GM18498 (cell line): ENCODE results near the gene EFNA3.

ENCODE experiments used
- ATAC-seq: cut with Tn5 transposase; IDR thresholded peaks from one replicate; pipeline ENCODE4 v1.9.1; 2021; ENCODE audit warnings: mild to moderate bottlenecking, moderate library complexity; ENCODE audit not compliant: unreplicated experiment

Gene EFNA3, protein sequence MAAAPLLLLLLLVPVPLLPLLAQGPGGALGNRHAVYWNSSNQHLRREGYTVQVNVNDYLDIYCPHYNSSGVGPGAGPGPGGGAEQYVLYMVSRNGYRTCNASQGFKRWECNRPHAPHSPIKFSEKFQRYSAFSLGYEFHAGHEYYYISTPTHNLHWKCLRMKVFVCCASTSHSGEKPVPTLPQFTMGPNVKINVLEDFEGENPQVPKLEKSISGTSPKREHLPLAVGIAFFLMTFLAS

DNA sequence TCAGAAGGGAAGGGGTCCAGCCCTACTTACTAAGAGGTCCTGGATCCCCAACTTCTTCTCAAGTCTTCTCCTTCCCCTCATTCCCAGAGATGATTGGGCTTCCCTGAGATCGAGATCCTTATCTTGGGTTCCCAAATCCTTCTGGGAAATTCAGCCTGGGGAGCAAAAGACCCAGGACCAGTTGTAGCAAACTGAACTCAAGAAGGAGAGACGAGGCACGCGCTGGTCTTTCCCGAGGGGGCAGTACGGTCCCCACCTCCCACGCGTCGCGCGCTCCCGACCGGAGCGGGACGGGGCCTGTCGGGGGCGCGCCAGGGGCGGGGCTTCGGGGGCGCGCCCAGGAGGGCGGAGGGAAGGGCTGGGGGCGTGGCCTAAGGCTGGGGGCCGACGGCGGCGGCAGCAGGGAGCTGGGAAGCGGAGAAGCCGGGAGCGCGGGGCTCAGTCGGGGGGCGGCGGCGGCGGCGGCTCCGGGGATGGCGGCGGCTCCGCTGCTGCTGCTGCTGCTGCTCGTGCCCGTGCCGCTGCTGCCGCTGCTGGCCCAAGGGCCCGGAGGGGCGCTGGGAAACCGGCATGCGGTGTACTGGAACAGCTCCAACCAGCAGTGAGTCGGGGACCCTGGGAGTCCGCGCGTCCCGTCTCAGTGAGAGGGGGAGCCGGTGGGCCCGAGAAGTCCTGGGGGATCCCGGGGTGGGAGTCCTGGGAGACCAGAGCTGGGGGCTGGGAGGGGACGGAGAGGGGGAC, at the start of gene EFNA3:
TSS of gene EFNA3 (plus strand) at position 369 of the 741 bp plus-strand sequence. CDS start at position 474, 105 bp downstream.
- no peak for ATAC-seq

DNA sequence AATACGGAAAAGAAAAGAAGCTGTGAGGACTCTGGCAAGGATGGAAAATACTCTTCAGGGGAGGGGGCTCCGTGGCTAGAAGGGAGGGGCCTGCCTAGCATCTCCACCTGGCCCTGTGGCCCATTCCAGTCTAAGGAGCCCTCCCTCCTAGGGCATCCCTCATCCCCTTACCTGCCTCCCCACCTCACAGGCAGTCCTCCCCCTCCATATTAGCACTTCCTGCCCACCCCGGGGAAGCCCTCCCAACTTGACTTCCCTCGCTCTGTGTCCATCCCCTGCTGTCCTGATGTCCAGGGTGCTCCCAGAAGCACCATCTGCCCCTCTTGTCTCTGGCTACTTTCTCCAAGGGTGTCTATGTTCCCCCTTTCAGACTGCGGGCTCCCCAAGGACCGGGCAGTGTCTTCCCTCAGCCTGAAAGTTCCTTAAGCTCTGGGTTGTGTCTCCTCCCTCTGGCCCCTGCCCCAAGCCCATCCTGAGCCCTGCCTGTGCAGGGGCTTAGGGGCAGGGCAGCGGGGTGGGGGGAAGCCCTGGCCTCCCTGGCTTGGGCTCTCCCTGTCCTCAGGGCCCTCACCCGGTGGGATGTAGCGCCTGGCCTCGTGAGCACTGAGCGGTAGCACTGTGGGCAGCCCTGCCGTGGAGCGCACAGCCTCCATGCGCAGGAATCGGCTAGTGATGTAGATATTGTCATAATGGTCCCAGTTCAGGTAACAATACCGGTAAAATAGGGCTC, 49.0 kb upstream of the EFNA3 start:
- ATAC-seq = no peak

DNA sequence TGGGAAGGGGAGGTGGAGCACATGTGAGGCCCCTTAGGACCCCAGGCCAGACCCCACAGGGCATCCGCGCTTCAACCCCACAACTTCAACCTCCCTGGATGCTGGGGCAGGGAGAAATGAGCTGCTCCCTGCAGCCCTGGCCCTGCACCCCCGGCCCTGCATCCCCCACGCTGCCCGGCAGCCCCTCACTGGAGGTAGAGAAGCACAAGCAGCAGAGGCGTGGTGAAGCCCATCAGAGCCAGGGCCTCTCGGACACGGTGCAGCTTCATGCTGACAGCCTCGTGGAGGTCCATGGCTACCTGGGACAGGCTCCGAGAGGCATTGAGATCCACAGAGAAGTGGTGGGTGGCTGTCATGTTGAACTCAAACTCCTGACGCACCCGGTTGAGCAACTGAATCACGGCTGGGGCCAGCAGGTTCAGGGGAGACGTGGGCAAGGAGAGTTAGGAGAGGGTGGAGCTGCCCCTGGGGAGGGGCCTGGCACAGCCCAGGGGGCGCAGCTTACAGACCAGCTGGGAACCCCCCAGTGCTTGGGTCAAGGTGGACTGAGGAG, 48.3 kb upstream of the EFNA3 start:
- no peak for ATAC-seq

DNA sequence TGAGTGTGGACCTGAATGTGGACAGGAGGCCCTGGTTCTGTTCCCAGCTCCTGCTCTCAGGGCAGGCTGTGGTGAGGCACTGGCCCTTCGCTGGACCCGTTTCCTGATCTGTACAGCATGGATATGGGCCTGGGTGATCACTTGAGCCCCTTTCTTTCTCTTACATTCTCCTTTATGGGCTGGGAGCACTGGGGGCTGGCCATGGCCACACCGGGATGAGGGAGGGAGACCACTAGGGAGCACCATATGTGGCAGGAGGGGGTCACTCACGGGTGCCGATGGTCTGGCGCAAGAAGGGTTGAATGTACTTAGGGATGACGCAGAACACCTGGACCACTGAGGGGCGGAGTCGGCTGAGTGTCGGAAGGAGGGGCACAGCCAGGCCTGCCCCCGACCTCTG, 47.7 kb upstream of the EFNA3 start:
- ATAC-seq = no peak

DNA sequence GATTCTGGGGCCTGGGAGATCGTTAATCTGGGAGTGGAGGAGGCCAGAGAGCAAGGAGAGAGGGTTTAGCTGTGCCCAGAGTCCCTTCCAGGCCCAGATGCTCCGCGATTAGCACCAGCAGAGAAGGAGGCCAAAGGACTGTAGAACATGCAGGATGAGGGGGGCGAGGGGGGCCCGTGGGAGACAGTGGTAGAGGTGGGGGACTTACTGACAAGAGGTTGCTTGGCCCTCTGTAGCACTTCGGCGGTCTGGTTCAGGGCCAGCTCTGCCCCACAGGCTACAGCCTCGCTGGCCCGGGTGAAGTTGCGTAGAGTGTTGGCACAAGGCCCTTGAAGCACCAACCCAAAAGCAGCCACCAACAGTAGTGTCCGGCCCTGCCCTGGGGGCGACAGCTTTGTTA, 45.8 kb upstream of the EFNA3 start:
- ATAC-seq = no peak

DNA sequence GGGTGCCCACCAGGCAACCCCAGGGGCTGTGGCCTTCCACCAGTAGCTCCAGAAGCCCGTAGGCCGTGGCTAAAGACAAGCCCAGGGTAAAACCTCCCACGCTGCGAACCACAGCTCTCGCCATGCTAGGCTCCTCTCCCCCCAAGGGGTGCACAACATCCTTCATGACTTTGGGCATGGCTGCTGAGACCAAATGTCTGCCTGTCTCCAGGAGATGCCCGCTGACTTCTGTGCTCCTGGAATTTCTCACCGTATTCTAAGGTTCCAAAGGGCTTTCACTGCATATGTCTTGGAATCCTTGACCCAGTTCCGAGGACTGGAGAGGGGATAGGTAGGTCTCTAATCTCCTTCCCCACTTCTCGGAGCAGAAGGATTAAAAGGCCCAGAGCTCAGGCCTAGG, 45.1 kb upstream of the EFNA3 start, which contains the start of the genes DCST1 and DCST2:
TSS of gene DCST1 (plus strand) at position 301 of the 400 bp plus-strand sequence. CDS start 213 bp downstream, outside the sequence.
TSS of gene DCST2 (minus strand) at position 258 of the 400 bp plus-strand sequence. CDS start at position 178, 80 bp downstream.
- no peak for ATAC-seq

DNA sequence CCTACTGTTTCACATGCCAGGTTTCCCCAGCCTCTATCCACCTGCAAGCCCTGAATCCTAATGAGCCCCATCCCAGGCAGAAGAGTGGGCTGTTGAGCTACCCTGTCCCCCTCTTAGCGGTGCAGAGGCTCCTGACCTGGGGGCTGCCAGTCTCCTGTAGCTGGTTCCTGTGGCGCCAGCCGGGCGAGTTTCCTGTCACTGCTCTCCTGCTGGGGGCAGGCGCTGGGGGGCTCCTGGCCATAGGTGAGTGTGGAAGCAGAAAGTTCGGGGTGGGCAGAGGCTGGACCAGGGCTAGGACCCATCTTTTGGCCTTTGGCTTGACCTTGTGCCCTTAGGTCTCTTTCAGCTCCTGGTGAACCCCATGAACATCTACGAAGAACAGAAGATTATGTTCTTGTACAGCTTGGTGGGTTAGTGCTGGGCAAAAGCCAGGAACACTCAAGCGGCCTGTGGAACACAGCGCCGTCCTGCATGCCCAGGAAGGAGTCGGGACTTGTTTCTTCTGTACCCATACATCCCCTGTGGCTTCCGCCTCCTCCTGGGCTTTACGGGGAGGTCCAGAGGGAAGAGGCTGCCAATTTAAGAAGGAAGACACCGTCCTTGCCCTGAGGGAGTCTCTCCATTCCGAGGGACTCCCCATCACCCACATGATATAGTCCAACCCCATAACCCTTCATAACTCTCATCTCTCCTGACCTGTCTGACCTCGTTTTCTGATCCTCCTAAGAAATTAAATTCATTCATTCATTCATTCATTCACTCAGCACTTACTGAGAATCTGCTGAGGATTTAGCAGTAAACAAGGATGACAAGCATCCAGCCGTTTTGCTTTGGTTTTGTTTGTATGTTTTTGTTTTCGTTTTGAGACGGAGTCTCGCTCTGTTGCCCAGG, 44.1 kb upstream of the EFNA3 start:
- ATAC-seq = no peak

DNA sequence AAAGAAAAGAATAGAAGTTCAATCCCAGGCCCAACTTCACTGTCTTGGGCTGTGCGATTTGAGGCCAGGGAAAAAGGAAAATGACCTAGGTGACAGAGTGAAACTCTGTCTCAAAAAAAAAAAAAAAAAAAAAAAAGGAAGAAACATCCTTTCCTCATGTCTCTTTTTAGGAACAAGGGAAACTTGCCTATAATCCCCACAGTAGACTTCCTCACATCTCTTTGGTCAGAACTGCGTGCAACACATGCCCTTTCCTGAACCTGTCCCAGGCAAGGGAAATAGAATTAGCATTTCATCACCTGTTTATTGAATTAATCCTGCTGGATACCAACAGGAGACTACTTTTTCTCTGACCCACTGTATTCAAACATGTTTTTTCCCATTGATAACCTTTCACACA, 42.7 kb upstream of the EFNA3 start:
- no peak for ATAC-seq

DNA sequence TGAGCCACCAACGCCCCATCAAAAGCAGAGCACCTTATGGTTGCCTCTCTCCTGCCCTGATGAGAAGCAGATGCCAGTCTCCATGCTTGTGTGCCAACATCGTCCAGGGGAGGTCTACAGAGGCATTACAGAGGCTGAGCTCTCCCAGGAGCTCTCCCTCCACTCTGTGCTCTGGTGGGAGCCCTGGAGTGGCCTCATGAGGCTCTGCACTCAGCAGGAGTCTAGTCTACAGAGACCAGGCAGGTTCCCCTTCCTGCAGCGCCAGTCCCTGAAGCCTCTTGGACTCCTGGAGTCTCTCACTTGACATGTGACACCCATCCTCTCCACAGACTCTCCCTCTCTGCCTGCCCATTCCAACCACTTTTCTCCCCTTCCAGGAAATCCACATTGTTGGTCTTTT, 41.6 kb upstream of the EFNA3 start:
- no peak for ATAC-seq

DNA sequence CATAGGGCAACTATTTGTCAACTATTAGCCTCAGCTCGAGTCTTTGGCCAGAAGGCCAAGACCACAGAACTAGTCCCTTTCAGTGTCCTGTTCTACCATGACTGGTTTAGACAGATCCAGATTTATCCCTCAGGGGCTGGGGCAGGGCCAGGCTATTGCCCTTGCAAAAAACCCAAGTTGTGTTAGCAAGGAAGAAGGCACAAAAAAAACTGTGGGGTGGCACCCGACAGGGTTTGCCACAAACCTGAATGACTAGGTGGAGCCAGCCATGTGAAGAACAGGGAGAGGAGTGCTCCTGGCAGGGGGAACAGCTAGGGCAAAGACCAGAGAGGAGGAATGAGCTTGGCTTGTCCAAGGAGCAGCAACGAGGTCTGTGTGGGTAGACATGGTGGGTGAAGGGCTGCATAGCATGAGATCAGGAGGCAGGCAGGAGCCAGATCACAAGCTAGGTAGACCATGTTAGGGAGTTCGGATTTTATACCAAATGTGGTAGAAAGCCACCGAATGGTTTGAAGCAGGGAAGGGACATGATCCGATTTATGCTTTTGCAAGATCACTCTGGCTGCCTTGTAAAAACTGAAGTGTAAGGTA, 40.7 kb upstream of the EFNA3 start:
- no peak for ATAC-seq

DNA sequence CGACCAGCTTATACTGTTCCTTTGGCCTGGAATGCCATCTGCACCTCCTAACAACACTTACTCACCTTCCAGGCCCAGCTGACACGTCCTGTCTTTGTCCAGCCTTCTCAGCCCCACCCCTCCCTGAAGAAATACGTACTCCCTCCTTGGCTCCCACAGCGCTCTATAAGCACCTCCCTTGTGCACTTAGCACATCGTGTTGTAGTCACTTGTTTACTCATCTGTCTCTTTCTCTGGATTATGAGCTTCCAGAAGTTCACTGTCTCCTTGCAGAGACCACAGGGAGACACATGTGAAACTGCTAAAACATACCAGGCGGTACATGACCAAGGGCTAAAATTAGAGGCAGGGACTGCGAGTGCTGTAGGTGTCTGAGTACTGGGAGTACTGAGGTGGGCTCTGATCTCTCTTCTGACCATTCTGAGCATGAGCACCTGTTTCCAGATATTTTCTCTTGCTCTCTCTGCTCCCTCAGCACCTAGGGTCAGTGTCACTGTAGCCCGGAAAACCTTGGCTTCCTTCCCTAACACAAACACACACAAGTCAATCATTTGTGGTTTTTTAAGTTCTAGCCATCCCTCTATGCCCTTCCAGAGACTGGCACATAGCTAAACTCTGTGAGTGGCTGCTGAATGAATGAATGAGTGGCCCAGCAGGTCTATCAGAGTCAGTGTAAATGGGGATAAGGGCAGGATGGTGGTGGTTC, 39.9 kb upstream of the EFNA3 start:
- no peak for ATAC-seq

DNA sequence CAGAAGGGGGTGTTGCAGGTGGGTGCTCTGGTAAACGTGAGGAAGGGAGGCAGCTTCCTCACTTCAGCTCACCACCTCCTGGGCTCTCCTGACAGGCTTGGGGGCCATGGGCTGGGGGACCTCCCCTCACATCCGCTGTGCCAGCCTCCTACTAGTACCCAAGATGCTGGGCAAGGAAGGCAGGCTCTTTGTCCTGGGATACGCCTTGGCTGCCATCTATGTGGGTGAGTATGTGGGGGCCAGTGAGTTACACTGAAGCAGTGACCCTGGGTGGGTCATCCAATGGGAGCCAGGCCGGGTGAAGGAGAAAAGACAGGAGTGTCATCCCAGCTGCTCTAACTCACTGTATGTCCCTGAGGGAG, 39.3 kb upstream of the EFNA3 start:
- no peak for ATAC-seq

DNA sequence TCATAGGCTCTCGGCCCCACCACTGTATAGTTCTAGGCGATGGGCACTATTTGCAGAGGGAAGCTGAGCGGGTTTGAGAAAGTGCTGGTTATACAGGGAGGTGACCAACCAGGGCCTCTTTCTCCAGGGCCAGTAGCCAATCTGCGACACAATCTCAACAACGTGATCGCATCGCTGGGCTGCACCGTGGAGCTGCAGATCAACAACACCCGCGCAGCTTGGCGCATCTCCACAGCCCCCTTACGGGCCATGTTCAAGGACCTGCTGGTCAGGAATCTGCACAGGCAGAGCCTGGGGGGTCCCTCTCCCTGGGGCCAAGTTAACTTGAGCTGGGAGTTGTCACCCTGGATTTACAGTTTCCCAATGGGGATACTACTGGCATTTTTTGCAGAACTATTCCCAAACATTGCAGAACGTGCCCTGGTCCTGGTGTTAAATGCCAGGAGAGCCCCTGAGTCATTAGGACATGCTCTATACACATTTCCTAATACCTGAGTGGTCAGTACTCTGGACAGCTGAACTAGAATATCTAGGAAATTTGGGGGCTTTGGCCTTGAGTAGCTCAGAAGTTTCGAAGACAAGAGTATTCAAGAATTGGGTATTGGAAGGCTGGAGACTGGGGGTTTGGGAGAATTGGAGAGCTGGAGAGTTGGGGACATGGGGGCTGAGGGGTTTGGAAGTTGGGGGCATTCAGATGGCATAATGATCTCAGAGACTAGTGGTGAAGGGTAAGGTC, 38.1 kb upstream of the EFNA3 start:
- ATAC-seq = no peak

DNA sequence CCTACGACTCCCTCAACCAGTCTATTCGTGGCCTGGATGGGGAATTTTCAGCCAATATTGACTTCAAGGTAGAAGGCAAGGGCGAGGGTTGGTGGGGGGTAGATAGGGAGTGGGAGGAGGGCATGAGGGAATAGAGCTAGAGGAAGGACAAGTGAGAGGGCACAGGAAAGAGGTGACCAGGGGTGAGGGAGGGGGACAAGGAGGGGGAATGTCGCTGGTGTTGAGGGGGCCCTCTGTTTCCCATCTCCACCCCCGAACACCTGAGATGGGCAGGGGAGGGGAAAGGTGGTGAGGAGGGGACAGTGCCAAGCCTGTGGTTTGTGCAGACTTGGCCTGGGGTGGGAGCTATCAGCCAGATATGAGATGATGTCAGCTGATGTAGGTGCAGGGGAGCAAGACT, 35.8 kb upstream of the EFNA3 start:
- ATAC-seq = no peak

DNA sequence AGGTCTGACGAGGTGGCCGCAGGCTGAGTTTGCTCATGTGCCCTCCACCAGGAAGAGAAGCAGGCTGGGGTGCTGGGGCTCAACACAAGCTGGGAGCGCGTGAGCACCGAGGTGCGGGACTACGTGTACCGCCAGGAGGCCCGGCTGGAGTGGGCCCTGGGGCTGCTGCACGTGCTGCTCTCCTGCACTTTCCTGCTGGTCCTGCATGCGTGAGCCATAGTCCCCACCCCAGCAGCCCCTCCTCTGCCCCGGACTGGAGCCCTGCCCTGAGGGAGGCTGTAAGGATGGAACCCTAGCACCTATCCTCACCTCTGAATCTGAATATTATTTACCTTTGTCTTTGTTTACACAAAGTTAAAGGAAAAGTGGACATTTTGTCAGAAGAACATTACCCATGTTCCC, 35.3 kb upstream of the EFNA3 start:
- no peak for ATAC-seq

DNA sequence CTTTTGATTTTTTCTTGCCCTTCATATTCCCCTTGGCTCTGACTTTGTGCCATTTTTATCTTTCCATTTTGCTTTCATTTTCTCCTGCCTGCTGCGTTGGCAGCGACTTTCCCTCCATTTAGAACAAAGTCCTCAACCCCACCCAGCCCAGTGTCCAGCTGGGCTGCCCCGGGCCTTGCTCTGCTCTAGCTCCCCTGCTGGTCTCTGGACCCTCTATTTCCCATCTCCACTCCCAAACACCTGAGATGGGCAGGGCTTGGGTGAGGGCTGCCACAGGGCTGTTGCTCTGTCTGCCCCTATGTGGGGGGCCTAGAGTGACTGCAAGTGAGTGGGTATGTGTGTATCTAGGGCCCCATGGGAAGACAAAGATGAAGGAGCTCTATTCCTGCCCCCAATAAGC, 34.8 kb upstream of the EFNA3 start:
- ATAC-seq = no peak

DNA sequence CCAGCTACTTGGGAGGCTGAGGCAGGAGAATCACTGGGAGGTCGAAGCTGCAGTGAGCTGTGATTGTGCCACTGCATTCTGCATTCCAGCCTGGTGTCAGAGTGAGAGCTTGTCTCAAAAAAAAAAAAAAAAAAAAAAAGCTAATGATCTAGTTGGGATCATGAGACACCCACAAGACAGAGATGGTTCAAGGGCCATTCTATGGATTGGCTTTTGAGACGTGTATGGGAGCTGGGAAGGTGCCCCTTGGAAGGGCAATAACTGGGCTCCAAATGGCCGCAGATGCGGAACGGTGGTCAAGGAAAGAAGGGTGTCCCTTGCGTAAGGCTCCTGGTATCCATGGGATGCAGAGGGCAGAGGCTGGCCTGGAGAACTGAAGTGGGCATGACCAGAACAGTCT, 34.3 kb upstream of the EFNA3 start:
- ATAC-seq = no peak

DNA sequence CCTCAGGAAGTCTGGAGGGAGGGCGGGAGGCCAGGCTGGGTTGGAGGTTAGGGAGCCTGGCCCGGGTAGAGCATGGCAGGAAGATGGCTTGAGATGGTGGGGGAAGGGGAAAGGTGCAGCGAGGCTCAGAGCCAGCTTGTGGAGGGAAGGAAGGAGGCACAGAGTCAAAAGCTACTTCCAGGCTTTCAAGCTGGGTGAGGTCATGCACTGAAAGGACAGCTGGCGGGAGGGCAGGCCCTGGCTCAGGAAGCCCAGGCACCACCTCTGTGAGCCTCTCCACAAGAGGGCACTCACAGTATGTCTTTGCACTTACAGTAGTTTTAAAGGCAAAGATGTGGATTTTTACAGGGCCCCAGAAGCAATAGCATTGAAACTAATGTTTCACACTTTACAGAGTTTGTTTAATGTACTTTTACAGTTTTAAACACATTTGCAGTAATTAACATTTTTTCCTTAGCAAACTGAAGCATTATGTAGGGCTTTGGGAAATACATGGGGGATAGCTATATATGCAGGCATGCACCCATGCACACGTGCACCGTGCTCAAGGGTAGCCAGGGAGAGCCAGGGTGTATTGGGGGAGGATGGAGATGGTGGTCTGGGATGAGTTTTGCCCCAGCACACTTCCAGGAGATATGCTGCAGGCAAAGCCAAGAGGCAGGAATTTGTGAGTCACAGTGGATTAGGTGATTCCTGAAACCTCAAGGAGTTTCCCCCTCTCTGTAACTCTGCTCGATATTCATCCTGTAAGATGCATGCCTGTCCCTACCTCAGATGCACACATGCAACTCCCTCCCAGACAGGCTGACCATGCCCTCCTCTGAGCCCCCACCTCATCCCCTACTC, 33.6 kb upstream of the EFNA3 start:
- no peak for ATAC-seq
